Measurements from ENCODE around the gene ZCCHC9.

The ZCCHC9 gene

DNA sequence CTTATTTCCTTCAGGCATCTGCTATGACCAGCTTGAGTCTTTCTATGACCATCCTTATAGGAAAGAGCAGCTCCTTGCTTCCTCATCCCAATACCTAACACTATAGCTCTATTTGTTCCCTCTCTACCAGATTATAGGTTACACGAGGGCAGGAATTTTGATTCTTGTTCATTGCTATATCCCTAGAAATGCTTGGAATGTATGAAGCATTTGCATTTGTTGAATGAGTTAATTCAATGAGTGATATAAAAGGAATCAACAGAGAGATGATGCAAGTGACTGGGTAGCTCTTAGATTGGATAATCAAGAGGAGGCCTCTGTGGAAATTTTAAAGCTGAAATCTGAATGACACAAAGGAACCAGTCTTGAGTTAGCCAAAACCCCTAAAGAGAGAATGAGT is 13.9 kb downstream of the ZCCHC9 start:
- no peak for TF ChIP-seq POLR2AphosphoS5 (IDR thresholded peaks at IDR 0.05; ENCODE audit: low read depth, low read length)
- TF ChIP-seq, protein P1, sequence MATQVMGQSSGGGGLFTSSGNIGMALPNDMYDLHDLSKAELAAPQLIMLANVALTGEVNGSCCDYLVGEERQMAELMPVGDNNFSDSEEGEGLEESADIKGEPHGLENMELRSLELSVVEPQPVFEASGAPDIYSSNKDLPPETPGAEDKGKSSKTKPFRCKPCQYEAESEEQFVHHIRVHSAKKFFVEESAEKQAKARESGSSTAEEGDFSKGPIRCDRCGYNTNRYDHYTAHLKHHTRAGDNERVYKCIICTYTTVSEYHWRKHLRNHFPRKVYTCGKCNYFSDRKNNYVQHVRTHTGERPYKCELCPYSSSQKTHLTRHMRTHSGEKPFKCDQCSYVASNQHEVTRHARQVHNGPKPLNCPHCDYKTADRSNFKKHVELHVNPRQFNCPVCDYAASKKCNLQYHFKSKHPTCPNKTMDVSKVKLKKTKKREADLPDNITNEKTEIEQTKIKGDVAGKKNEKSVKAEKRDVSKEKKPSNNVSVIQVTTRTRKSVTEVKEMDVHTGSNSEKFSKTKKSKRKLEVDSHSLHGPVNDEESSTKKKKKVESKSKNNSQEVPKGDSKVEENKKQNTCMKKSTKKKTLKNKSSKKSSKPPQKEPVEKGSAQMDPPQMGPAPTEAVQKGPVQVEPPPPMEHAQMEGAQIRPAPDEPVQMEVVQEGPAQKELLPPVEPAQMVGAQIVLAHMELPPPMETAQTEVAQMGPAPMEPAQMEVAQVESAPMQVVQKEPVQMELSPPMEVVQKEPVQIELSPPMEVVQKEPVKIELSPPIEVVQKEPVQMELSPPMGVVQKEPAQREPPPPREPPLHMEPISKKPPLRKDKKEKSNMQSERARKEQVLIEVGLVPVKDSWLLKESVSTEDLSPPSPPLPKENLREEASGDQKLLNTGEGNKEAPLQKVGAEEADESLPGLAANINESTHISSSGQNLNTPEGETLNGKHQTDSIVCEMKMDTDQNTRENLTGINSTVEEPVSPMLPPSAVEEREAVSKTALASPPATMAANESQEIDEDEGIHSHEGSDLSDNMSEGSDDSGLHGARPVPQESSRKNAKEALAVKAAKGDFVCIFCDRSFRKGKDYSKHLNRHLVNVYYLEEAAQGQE (IDR thresholded peaks at IDR 0.05; ENCODE audit: insufficient read depth in 1 of 2, low read depth in 2 of 2, low read length in 2 of 2) = no peak
- no peak for TF ChIP-seq FOXP2 (optimal IDR thresholded peaks at IDR 0.05; ENCODE audit: borderline replicate concordance, extremely low read depth, extremely low read length, insufficient read depth)
- TF ChIP-seq SIN3A (IDR thresholded peaks at IDR 0.05; ENCODE audit: borderline replicate concordance, insufficient read depth, low read length) = no peak
- TF ChIP-seq TAF1 (IDR thresholded peaks at IDR 0.05; ENCODE audit: borderline replicate concordance, insufficient read depth, low read length) = no peak

DNA sequence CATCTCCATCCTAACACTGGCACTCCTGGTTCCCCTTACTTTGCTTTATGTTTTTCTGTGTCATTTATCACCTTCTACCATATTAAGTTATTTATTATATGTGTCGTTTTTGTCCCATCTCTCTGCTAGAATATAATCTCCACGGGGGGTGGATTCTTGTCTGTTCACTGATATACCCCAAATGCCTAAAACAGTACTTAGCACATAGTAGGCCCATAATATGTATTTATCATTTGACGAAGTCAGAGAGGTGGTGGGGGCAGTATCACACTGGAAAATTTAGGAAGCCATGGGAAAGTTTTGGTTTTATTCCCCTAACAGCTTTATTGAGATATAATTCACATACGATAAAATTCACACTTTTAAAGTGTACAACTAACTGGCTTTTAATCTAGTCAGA is 14.4 kb downstream of the ZCCHC9 start:
- TF ChIP-seq TAF1 (IDR thresholded peaks at IDR 0.05; ENCODE audit: borderline replicate concordance, insufficient read depth, low read length) (no peak), FOXP2 (optimal IDR thresholded peaks at IDR 0.05; ENCODE audit: borderline replicate concordance, extremely low read depth, extremely low read length, insufficient read depth) (no peak), SIN3A (IDR thresholded peaks at IDR 0.05; ENCODE audit: borderline replicate concordance, insufficient read depth, low read length) (no peak), POLR2AphosphoS5 (IDR thresholded peaks at IDR 0.05; ENCODE audit: low read depth, low read length) (no peak)
- TF ChIP-seq, protein P1 (IDR thresholded peaks at IDR 0.05; ENCODE audit: insufficient read depth in 1 of 2, low read depth in 2 of 2, low read length in 2 of 2) = no peak

- TF ChIP-seq FOXP2 (optimal IDR thresholded peaks at IDR 0.05; ENCODE audit: borderline replicate concordance, extremely low read depth, extremely low read length, insufficient read depth) (no peak), POLR2AphosphoS5 (IDR thresholded peaks at IDR 0.05; ENCODE audit: low read depth, low read length) (no peak), SIN3A (IDR thresholded peaks at IDR 0.05; ENCODE audit: borderline replicate concordance, insufficient read depth, low read length) (no peak), TAF1 (IDR thresholded peaks at IDR 0.05; ENCODE audit: borderline replicate concordance, insufficient read depth, low read length) (no peak)
- TF ChIP-seq, protein P1 (IDR thresholded peaks at IDR 0.05; ENCODE audit: insufficient read depth in 1 of 2, low read depth in 2 of 2, low read length in 2 of 2) = no peak
Observed at GRCh38 chr5:81316571-81316970, 15.2 kb downstream of the ZCCHC9 start.

- no peak for TF ChIP-seq TAF1 (IDR thresholded peaks at IDR 0.05; ENCODE audit: borderline replicate concordance, insufficient read depth, low read length)
- TF ChIP-seq, protein P1 (IDR thresholded peaks at IDR 0.05; ENCODE audit: insufficient read depth in 1 of 2, low read depth in 2 of 2, low read length in 2 of 2) = no peak
- no peak for TF ChIP-seq POLR2AphosphoS5 (IDR thresholded peaks at IDR 0.05; ENCODE audit: low read depth, low read length)
- no peak for TF ChIP-seq FOXP2 (optimal IDR thresholded peaks at IDR 0.05; ENCODE audit: borderline replicate concordance, extremely low read depth, extremely low read length, insufficient read depth)
- TF ChIP-seq SIN3A (IDR thresholded peaks at IDR 0.05; ENCODE audit: borderline replicate concordance, insufficient read depth, low read length) = no peak
Observed at GRCh38 chr5:81317536-81317935, 16.1 kb downstream of the ZCCHC9 start.

- no peak for TF ChIP-seq FOXP2 (optimal IDR thresholded peaks at IDR 0.05; ENCODE audit: borderline replicate concordance, extremely low read depth, extremely low read length, insufficient read depth)
Observed at GRCh38 chr5:81326554-81326953, 25.2 kb downstream of the ZCCHC9 start.

Data from PFSK-1 (cell line).